ENCODE data around the gene KATNBL1.

DNA sequence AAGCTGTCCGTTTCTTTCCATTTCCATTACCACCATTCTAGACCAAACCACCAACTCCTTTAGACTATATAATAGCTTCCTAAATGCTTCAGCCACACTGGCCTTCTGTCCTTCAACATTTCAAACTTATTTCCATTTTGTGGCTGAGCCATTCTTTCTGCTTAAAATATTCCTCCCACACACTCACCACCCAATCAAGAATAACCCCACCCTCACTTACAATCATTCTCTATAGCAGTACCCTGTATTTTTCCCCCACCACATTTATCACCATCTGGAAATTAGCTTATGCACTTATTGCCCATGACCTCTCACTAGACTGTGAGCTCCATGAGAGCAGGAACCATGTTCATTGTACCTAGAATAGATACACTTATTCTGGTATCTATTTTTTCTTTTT lies 6.6 kb downstream of the KATNBL1 start:
- TF ChIP-seq, protein P1, sequence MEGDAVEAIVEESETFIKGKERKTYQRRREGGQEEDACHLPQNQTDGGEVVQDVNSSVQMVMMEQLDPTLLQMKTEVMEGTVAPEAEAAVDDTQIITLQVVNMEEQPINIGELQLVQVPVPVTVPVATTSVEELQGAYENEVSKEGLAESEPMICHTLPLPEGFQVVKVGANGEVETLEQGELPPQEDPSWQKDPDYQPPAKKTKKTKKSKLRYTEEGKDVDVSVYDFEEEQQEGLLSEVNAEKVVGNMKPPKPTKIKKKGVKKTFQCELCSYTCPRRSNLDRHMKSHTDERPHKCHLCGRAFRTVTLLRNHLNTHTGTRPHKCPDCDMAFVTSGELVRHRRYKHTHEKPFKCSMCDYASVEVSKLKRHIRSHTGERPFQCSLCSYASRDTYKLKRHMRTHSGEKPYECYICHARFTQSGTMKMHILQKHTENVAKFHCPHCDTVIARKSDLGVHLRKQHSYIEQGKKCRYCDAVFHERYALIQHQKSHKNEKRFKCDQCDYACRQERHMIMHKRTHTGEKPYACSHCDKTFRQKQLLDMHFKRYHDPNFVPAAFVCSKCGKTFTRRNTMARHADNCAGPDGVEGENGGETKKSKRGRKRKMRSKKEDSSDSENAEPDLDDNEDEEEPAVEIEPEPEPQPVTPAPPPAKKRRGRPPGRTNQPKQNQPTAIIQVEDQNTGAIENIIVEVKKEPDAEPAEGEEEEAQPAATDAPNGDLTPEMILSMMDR (IDR thresholded peaks at IDR 0.05; ENCODE audit: insufficient read depth, low read depth, low read length): no peak
- TF ChIP-seq EZH2 (IDR thresholded peaks at IDR 0.05; ENCODE audit: insufficient read depth, low read length): no peak

Data from astrocyte (in vitro differentiated cells and primary cell).